ENCODE measurements around the gene SULT1C2. TPM values are rescaled to one million over a fixed set of nuclear protein-coding genes. Genes with fewer than 3 reads are reported as not detected.
"Not testable (repeated sequence)": the region's sequence is repeated elsewhere in the genome, so short reads cannot be mapped to it uniquely, and the experiment has no call there.

Gene SULT1C2
- total RNA-seq, 1 experiment from 2014 or later = 10.7 TPM

- no peak for DNase-seq (ENCODE audit: low read depth, low spot score)
- in situ Hi-C loops (cut with HindIII; ENCODE audit: low pct_unique_long_range_greater_than_20kb, low sequenced_read_pairs) = no loop called here
Observed at GRCh38 chr2:108325756-108326155, 37.1 kb downstream of the SULT1C2 start.

- no peak for DNase-seq (ENCODE audit: low read depth, low spot score)
- in situ Hi-C loops (cut with HindIII; ENCODE audit: low pct_unique_long_range_greater_than_20kb, low sequenced_read_pairs) = no loop called here
Observed at GRCh38 chr2:108329771-108330170, 41.1 kb downstream of the SULT1C2 start.

- in situ Hi-C loops (cut with HindIII; ENCODE audit: low pct_unique_long_range_greater_than_20kb, low sequenced_read_pairs) = no loop called here
- DNase-seq (ENCODE audit: low read depth, low spot score) = no peak
Observed at GRCh38 chr2:108330979-108331378, 42.3 kb downstream of the SULT1C2 start.

- in situ Hi-C loops (cut with HindIII; ENCODE audit: low pct_unique_long_range_greater_than_20kb, low sequenced_read_pairs) = no loop called here
Observed at GRCh38 chr2:108345951-108346350, 57.3 kb downstream of the SULT1C2 start.

GRCh38 chr2:108346827-108347226, 58.1 kb downstream of the SULT1C2 start:
- DNase-seq (ENCODE audit: low read depth, low spot score) = no peak
- in situ Hi-C loops (cut with HindIII; ENCODE audit: low pct_unique_long_range_greater_than_20kb, low sequenced_read_pairs) = no loop called here

More at GRCh38 chr2:108345951-108346350, 57.3 kb downstream of the SULT1C2 start:
- DNase-seq (ENCODE audit: low read depth, low spot score) = no peak

GRCh38 chr2:108347786-108348185, 59.1 kb downstream of the SULT1C2 start:
- no peak for DNase-seq (ENCODE audit: low read depth, low spot score)
- in situ Hi-C loops (cut with HindIII; ENCODE audit: low pct_unique_long_range_greater_than_20kb, low sequenced_read_pairs) = no loop called here

- in situ Hi-C loops (cut with HindIII; ENCODE audit: low pct_unique_long_range_greater_than_20kb, low sequenced_read_pairs) = no loop called here
- no peak for DNase-seq (ENCODE audit: low read depth, low spot score)
Observed at GRCh38 chr2:108348816-108349570, 60.3 kb downstream of the SULT1C2 start.

- in situ Hi-C loops (cut with HindIII; ENCODE audit: low pct_unique_long_range_greater_than_20kb, low sequenced_read_pairs) = no loop called here
- no peak for DNase-seq (ENCODE audit: low read depth, low spot score)
Observed at GRCh38 chr2:108349571-108349928, 60.9 kb downstream of the SULT1C2 start.

- no peak for DNase-seq (ENCODE audit: low read depth, low spot score)
- in situ Hi-C loops (cut with HindIII; ENCODE audit: low pct_unique_long_range_greater_than_20kb, low sequenced_read_pairs) = no loop called here
Observed at GRCh38 chr2:108351889-108352288, 63.2 kb downstream of the SULT1C2 start.

- DNase-seq (ENCODE audit: low read depth, low spot score) = no peak
- in situ Hi-C loops (cut with HindIII; ENCODE audit: low pct_unique_long_range_greater_than_20kb, low sequenced_read_pairs) = no loop called here
Observed at GRCh38 chr2:108354136-108354535, 65.4 kb downstream of the SULT1C2 start.

GRCh38 chr2:108355906-108356734, 67.4 kb downstream of the SULT1C2 start:
- in situ Hi-C loops (cut with HindIII; ENCODE audit: low pct_unique_long_range_greater_than_20kb, low sequenced_read_pairs) = no loop called here
- no peak for DNase-seq (ENCODE audit: low read depth, low spot score)

- DNase-seq (ENCODE audit: low read depth, low spot score); in situ Hi-C loops (cut with HindIII; ENCODE audit: low pct_unique_long_range_greater_than_20kb, low sequenced_read_pairs): not testable (repeated sequence)
Observed at GRCh38 chr2:108359336-108359735, 70.6 kb downstream of the SULT1C2 start.

Other genes starting within 250 kb of the SULT1C2 start
- not detected in 2 replicates for gene SULT1C3, start 48.9 kb upstream of the SULT1C2 start, total RNA-seq (2014; rRNA removed; shearing (Covaris generic))
- not detected in 2 replicates for gene SULT1C4, start 89.1 kb downstream of the SULT1C2 start, total RNA-seq (2014; rRNA removed; shearing (Covaris generic))
- gene GCC2, start 160.3 kb downstream of the SULT1C2 start, total RNA-seq (2014; rRNA removed; shearing (Covaris generic)) = 16.4 and 24.7 TPM in 2 replicates
- 38.0 and 42.8 TPM in 2 replicates for gene LIMS1, start 245.6 kb downstream of the SULT1C2 start, total RNA-seq (2014; rRNA removed; shearing (Covaris generic))